Mucosa of descending colon (tissue), 3 donors: Measurements from ENCODE around the gene CBLC. TPM values are rescaled to one million over a fixed set of nuclear protein-coding genes. Genes with fewer than 3 reads are reported as not detected.

ENCODE experiments used
- ATAC-seq: fragments of 200-7000 bp; cut with Tn5 transposase; one replicate; pipeline ENCODE4 v1.9.1; 2020; ENCODE audit warnings: mild to moderate bottlenecking, moderate library complexity
- DNase-seq, 3 donors: peaks; one replicate each; pipeline ENCODE4 v3.0.0-alpha.2; 2020
- H3K36me3 ChIP-seq: fragments of 200-600 bp; one replicate; pipeline ENCODE4 v1.8.0; 2021; ENCODE audit warnings: low read depth, mild to moderate bottlenecking
- H3K4me1 ChIP-seq: fragments of 200-600 bp; one replicate; pipeline ENCODE4 v1.8.0; 2021; ENCODE audit warnings: low read depth, mild to moderate bottlenecking
- H3K4me3 ChIP-seq: fragments of 200-600 bp; one replicate; pipeline ENCODE4 v1.8.0; 2021; ENCODE audit warnings: mild to moderate bottlenecking
- H3K9me3 ChIP-seq: fragments of 200-600 bp; one replicate; pipeline ENCODE4 v1.8.0; 2021; ENCODE audit warnings: mild to moderate bottlenecking
- CTCF ChIP-seq: fragments of 200-600 bp; IDR thresholded peaks from one replicate; pipeline ENCODE4 v1.8.0; 2022; ENCODE audit warnings: antibody characterized with exemption, mild to moderate bottlenecking
- intact Hi-C, 2 donors: fragments of 100-400 bp; cut with DNase I in 1 of 2; cut with micrococcal nuclease in 1 of 2; formaldehyde crosslinking; loops; one replicate each; pipeline versions ENCODE4 v1.11.0 to v1.11.1; 2022; cut with DNase I, micrococcal nuclease
- total RNA-seq, 3 donors: library from RNA; stranded (reverse); fragmentation: NEBNext Ultra II Directional in 2 of 3; extraction: Animal tissue kit (Norgen Biotek cat#: 25700) in 2 of 3; gene quantifications; one replicate each; pipeline versions ENCODE4 v1.2.1 to v1.2.4, GENCODE V29; 2021 to 2023
- donor health status: DM: no; HTN: no; CAD: no; lungs with moderate emphysema.
- donor health status: DM: no; HTN: no; CAD: no.
- donor health status: DM: no; HTN: yes; CAD: no.

CBLC gene
- total RNA-seq, 3 donors from 2014 or later: 36.5 to 92.6 (median 59.1) TPM

DNA sequence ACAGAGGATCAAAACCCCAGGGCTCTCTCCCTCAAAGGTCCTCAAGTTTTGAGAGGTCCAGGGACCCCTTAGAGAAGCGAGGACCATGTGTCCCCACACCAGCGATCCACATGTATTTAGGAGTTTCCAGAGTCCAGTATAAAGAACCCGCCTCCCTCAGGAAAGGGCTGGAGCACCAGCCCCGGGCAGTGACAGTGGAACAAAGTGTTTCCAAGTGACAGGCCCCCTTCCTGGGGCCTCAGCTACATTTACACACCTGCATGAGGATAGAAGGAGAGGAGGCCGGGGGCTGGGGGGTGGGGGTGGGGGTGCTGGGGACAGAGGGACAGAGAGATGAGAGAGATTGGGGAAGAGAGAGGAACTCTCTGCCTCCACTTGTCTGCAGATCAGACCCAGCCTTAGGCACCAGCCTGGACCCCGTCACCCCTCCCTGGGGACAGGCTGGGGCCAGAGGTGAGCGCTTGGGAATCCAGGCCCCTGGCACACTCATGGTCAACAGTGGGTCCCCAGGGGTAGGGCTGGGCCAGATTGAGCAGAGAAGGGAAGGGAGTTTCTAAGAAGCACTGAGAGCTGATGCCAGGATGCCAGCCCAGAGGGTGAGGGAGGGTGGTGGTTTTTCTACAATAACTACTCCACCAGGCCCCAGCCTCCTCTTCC is 32.0 kb downstream of the CBLC start:
- intact Hi-C loops: no loop called here
- H3K36me3 ChIP-seq: no peaks in the 10 kb centered on the region
- peaks cover 25% of the 10 kb centered on the region for H3K4me1 ChIP-seq
- no peak for TF ChIP-seq CTCF
- H3K9me3 ChIP-seq: no peaks in the 10 kb centered on the region
- ATAC-seq: no peak
- H3K4me3 ChIP-seq: no peak overlapping the region
- no peak for DNase-seq

DNA sequence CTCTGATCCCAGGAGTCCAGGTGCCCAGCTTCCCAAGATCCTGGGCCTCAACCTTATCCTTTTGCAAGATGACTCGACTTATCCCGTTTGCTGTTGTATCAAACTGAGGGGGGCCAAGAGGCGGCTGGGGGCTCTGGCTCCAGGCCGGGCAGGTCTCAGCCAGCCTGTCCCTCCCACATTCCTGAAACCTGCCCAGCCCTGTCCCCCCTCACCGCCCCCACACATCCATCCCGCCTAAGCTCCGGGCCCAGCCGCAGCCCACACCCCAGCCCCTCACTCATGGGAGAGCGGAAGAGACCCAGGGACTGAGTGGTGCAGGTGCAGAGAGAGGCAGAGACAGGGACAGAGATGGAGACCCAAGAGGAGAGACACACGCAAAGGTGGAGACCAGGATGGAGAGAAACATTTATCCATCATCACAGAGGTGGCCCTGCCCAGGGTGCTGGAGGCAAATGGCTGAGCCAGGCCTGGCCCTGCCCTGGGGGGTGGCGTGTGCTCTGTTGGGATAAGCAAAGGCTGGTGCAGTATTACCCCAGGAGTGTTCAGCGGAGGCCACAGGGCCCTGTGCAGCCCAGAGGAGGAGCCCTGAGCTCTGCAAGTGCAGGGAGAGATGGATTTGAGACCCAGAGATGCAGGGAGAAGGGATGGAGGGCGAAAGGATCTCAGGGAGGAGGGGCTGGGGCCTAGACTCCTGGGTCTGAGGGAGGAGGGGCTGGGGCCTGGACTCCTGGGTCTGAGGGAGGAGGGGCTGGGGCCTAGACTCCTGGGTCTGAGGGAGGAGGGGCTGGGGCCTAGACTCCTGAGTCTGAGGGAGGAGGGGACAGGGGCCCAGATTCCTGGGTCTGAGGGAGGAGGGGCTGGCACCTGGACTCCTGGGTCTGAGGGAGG is 32.8 kb downstream of the CBLC start:
- H3K36me3 ChIP-seq: no peaks in the 10 kb centered on the region
- no peak for ATAC-seq
- H3K9me3 ChIP-seq: no peaks in the 10 kb centered on the region
- intact Hi-C loops: no loop called here
- no peak for DNase-seq
- TF ChIP-seq CTCF: no peak
- H3K4me3 ChIP-seq: no peak overlapping the region
- peaks cover 25% of the 10 kb centered on the region for H3K4me1 ChIP-seq

DNA sequence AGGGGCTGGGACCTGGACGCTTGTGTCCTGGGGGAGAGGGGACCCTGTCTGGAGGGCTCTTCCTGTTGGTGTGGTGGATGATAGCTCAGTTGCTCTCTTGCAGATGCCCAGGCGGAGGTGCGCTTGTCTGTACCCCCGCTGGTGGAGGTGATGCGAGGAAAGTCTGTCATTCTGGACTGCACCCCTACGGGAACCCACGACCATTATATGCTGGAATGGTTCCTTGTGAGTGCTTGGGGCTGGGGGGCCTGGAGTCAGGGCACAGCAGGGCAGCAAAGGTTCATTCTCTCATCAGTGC is 33.4 kb downstream of the CBLC start:
- Histone ChIP-seq H3K36me3 (no peaks in the 10 kb centered on the region), H3K4me3 (no peak overlapping the region), H3K9me3 (no peaks in the 10 kb centered on the region), H3K4me1 (peaks cover 25% of the 10 kb centered on the region)
- DNase-seq (no peak), ATAC-seq (no peak)
- no peak for TF ChIP-seq CTCF
- intact Hi-C loops: no loop called here

DNA sequence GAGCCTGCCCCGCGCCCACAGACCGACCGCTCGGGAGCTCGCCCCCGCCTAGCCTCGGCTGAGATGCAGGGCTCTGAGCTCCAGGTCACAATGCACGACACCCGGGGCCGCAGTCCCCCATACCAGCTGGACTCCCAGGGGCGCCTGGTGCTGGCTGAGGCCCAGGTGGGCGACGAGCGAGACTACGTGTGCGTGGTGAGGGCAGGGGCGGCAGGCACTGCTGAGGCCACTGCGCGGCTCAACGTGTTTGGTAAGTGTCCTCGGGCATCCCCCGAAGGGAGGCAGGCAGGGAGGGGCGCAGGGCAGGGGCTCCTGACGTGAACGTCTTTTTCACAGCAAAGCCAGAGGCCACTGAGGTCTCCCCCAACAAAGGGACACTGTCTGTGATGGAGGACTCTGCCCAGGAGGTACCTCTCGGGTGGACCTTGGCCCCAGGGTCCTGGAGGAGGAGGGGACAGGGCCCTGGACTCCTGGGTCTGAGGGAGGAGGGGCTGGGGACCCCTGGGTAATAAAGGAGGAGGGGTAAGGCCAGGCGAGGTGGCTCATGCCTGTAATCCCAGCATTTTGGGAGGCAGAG is 34.5 kb downstream of the CBLC start:
- ATAC-seq (no peak), DNase-seq (no peak)
- Histone ChIP-seq H3K36me3 (no peaks in the 10 kb centered on the region), H3K4me3 (no peak overlapping the region), H3K9me3 (no peaks in the 10 kb centered on the region), H3K4me1 (peaks cover 23% of the 10 kb centered on the region)
- intact Hi-C loops: no loop called here
- TF ChIP-seq CTCF: no peak

- Histone ChIP-seq H3K36me3 (no peaks in the 10 kb centered on the region), H3K9me3 (no peaks in the 10 kb centered on the region), H3K4me3 (no peak overlapping the region), H3K4me1 (peaks cover 18% of the 10 kb centered on the region)
- no peak for TF ChIP-seq CTCF
- no peak for ATAC-seq
- intact Hi-C loops: no loop called here
- DNase-seq: no peak
Observed at GRCh38 chr19:44813070-44813840, 35.6 kb downstream of the CBLC start.
